Activated CD4-positive, alpha-beta T cell treated with anti-CD3 and anti-CD28 coated beads, Interleukin-10, Interleukin-2, amounts not matched to agents 100 ng/mL and 50 ng/mL, durations not matched to agents 16 hours and 8 hours (primary cell): ENCODE results near the gene RBM17.
"Not testable (repeated sequence)": the region's sequence is repeated elsewhere in the genome, so short reads cannot be mapped to it uniquely, and the experiment has no call there.

ENCODE experiments used
- DNase-seq: peaks from one replicate; pipeline ENCODE4 v3.0.0-alpha.2; 2020

Gene RBM17

GRCh38 chr10:6088721-6089333, at the start of gene RBM17:
Gene RBM17, plus strand, starts transcription at chr10:6089034. Its CDS starts 8,032 bp downstream, at chr10:6097066.
- DNase-seq, result peak; percentile 98

GRCh38 chr10:6039711-6040110, 49.1 kb upstream of the RBM17 start:
- no peak for DNase-seq

- DNase-seq, result no peak
These were observed 48.6 kb upstream of the RBM17 start for GRCh38 chr10:6040205-6040604.

GRCh38 chr10:6043377-6043776, 45.5 kb upstream of the RBM17 start:
- DNase-seq, result not testable (repeated sequence)

- no peak for DNase-seq
These were observed 44.8 kb upstream of the RBM17 start for GRCh38 chr10:6044060-6044459.

GRCh38 chr10:6044751-6045313, 44.0 kb upstream of the RBM17 start:
- peak; percentile 80 for DNase-seq

- DNase-seq, result peak; percentile 85
These were observed 43.5 kb upstream of the RBM17 start for GRCh38 chr10:6045314-6045848.

- DNase-seq, result peak; percentile 34
These were observed 42.7 kb upstream of the RBM17 start for GRCh38 chr10:6045878-6046772.

- no peak for DNase-seq
These were observed 41.8 kb upstream of the RBM17 start for GRCh38 chr10:6046773-6047611.

GRCh38 chr10:6047847-6048246, 41.0 kb upstream of the RBM17 start:
- peak; percentile 31 for DNase-seq

- DNase-seq, result no peak
These were observed 40.4 kb upstream of the RBM17 start for GRCh38 chr10:6048281-6049030.

GRCh38 chr10:6049031-6049400, 39.8 kb upstream of the RBM17 start:
- no peak for DNase-seq

GRCh38 chr10:6050801-6051445, 37.9 kb upstream of the RBM17 start:
- peak; percentile 96 for DNase-seq

- peak; percentile 91 for DNase-seq
These were observed 36.3 kb upstream of the RBM17 start for GRCh38 chr10:6052247-6053221.

GRCh38 chr10:6053303-6053702, 35.5 kb upstream of the RBM17 start:
- DNase-seq, result peak; percentile 48

- peak; percentile 68 for DNase-seq
These were observed 34.8 kb upstream of the RBM17 start for GRCh38 chr10:6053816-6054631.

GRCh38 chr10:6054884-6055283, 34.0 kb upstream of the RBM17 start:
- DNase-seq, result peak; percentile 59

GRCh38 chr10:6055929-6056328, 32.9 kb upstream of the RBM17 start:
- DNase-seq, result peak; percentile 14
